Measurements from ENCODE around the gene DIP2B.

Gene DIP2B

DNA sequence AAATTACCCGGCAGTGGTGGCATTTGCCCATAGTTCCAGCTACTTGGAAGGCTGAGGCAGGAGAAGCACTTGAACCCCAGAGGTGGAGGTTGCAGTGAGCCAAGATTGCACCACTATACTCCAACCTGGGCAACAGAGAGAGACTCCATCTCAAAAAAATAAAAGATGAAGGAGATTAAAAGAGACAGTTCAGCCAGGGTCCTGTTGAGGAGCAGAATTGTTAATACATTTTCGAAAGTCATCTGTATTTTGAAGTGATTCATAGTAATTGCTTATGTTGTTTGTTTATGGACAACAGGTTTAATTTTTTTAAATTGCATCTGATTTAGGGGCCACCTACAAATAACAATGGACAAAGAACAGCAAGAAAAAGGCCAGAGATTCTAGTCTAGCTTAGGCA, 112.9 kb downstream of the DIP2B start:
- DNase-seq: no peak

DNA sequence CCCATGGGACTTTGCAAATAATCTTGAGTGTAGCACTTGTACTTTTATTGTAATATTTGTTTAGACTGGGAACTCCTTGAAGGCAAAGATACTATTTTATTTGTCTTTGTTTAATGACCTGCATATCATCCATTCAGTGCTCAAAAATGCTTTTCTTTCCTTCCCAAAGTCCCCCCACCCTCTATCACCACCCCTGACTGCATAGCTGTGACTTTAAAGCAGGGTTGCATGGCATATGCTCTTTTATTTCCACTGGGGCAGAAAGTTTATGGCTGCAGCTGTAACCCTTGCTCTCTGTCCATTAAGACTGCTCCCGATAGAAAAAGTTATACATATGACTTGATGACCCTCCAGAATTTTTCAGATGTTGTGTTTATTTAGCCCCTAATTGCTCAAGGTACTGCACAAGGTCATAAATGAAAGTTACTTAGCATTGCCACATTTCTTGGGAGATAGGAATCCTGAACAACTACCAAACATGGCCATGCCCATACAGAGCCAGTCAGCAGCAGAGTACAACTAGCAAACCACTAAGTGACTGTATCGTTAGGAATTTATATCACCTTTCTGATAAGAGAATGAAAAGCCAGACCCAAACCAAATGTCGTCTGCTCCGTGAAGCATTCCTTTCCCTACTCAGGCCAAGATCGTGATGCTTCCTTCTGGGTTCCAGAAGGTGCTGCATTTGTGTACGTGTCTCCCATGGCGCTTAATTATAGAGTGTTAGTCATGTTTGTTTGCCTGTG, 114.3 kb downstream of the DIP2B start:
- DNase-seq: no peak

DNA sequence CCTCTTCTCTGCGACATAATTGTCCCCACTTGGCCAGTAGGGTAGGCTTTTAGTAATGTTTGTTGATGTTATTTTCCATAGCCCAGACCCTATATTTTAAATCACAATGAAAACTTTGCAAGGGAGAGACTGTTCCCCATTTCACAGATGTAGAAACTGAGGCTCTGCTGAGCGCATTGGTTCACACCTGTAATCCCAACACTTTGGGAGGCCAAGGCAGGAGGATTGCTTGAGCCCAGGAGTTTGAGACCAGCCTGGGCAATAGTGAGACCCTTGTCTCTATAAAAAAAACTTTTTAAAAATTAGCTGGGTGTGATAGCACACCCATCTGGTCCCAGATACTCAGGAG, 114.8 kb downstream of the DIP2B start:
- DNase-seq: no peak

GRCh38 chr12:50620109-50620977, 115.6 kb downstream of the DIP2B start:
- DNase-seq: peak; percentile 30

GRCh38 chr12:50620978-50621360, 116.2 kb downstream of the DIP2B start:
- DNase-seq: no peak

GRCh38 chr12:50621399-50622300, 116.9 kb downstream of the DIP2B start:
- peak; percentile 7 for DNase-seq

DNA sequence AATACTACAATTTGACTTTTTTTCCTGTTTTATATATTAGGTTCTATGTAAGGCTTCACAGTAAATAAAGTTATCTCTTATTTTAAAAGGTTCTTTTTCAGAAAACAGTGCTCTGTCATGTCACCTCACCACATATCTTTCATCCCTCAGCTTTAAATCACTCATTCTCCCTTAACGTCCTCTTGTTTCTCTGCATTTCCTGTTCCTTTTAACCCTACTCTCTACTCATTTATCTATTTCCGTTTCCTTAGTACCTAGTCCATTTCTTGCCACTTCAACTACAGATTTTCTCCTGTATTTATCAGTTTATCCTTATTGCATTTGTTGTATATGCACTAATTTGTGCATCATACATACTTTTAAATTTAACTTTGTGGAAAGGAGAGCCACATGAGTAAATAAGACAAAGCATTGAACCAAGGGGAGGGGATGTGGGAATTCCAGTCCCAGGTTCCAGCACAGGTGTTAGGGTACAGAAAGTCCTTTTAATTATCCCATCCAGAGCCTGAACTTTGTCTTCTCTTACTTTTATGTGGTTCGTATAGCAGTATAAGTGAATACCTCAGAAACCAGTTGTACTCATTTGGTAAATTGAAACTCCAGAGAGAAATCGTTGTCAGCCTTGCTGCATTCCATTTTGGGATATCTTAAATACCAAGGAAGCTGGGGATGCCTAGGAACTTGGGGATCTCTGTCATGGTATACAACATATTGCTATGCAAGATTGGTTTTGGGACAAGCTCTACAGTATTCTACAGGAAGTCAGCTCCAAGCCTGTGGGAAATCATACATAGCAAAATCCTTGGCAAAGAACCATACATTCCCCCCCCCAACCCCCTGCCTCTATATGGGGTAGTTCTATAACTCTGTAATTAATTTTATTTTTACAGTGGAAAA, 120.5 kb downstream of the DIP2B start:
- no peak for DNase-seq

DNA sequence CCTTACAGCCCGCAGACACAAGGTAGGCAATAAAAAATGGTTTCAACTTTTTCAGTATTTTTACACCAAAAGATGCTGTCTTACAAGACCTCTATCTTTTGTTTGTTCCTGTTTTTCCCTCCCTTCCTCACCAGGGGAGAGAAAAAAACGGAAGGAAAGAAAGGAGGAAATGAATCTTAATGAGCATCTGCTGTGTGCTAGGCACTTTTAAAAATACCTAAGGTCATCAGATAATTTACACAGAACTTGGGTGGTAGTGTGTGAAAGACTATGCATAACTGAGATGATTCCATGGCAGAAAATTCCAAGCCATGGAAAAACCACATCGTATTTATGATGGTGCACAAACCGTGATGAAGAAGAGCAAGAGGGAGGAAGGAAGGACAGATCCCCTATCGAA, 121.2 kb downstream of the DIP2B start:
- no peak for DNase-seq

- DNase-seq: no peak
Observed at GRCh38 chr12:50627491-50627890, 122.7 kb downstream of the DIP2B start.

GRCh38 chr12:50628394-50628793, 123.6 kb downstream of the DIP2B start:
- no peak for DNase-seq

GRCh38 chr12:50633955-50634354, 129.2 kb downstream of the DIP2B start:
- DNase-seq: no peak

DNA sequence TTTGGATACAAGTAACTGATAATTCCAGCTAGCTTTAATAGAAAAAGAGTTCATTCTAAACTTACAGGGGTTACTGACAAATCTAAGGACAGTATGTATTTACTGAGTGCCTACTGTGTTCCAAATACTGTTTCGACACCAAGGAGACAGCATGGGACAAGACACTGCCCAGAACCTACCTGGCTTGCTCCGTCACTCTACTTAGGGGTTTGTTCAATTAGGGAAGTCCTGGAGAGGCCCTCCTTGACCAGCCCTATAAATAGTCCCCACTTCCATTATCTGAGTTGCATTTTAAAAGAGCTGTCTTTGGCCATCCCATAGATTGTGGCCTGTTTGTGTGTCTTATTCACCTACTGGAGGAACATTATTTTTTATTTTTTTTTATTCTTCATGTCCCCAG, 129.6 kb downstream of the DIP2B start:
- DNase-seq: no peak

DNA sequence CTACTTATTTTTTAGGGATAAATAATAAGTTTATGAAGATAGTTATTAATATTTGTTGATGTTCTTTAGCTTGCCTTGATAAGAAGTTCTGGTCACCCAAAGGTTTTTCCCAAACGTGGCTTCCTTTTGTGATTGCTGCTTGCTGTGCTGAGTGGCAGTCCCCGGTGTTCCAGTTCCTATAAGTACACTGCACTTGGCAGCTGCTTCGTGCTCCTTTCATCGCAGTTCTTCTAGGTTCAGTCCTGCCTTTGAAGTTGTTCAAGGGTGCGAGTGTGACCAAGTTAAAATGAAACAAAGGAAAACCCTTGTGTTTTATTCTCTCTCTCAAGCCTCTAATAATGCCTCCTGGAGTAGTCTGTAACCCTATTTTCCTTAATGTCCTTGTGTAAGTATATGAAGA, 130.6 kb downstream of the DIP2B start:
- peak; percentile 16 for DNase-seq

GRCh38 chr12:50635857-50636256, 131.1 kb downstream of the DIP2B start:
- no peak for DNase-seq

- no peak for DNase-seq
Observed at GRCh38 chr12:50636505-50636904, 131.7 kb downstream of the DIP2B start.

DNA sequence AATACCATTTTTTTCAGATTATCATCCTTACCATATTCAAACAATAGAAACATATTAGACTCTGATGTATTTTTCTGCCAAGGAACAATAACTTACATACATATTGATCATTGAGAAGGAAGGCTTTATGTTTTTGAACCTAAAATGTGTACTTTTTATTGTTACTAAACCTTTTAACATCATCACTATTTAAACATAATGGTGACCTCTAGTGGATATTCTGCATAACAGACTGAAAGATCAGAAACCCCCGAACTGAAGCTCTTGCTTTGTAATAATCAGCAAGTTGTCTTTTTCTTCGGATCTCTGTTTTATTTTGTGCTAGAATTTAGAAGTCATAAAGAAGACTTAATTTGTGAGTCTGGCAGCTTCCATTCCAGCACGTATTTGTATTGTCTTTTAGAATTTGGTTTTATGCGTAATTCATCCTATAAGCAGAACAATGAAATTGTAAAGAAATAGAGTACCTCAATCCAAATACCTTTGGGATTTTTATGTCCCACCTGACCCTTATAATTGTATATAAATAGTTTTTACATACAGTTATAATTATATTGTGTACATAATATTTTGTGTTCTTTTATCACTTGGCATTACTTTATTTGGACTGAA, 133.2 kb downstream of the DIP2B start:
- no peak for DNase-seq

DNA sequence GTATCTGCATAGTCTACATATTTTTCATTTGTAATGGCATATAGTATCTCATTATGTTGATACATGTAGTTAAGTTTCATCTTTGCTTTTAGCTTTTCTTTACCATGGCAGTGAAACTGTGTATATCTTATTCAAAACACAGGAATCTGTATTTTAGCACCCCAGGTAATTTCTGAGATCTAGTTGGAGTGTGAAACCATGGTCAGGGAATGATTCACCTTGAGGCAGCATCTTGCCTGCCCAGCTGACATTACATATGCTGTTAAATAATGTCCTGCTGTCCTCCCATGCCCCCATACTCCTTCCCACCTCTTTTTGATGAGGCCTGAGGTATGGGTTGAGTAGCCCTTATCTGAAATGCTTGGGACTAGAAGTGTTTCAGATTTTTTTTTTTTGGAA, 133.7 kb downstream of the DIP2B start:
- DNase-seq: no peak

DNA sequence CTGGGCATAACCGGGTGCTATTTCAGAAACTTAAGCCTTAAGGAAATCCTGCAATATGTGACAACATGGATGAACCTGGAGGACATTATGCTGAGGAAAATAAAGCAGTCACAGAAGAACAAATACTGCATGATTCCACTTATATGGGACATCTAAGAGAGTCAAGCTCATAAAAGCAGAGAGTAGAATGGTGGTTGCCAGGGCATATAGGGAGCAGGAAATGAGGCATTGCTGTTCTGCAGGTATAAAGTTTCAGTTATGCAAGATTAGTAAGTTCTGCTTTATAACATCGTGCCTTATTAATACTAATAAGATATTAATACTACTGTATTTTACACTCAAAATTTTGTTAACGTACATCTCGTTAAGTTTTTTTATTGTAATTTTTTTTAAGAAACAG, 134.9 kb downstream of the DIP2B start:
- DNase-seq: no peak

GRCh38 chr12:50640321-50640939, 135.6 kb downstream of the DIP2B start:
- DNase-seq: no peak

GRCh38 chr12:50641566-50641965, 136.8 kb downstream of the DIP2B start:
- DNase-seq: no peak

GRCh38 chr12:50642035-50642451, 137.3 kb downstream of the DIP2B start:
- DNase-seq: no peak

All from CD4-positive, alpha-beta T cell treated with Interleukin-17A for 4 hours (primary cell).